Thyroid gland (tissue), 4 donors: ENCODE data around the gene KRT78. TPM values are rescaled to one million over a fixed set of nuclear protein-coding genes. Genes with fewer than 3 reads are reported as not detected.
A peak's percentile ranks its signal among the peaks of the same experiment; 100 is the strongest.

Experiments used
- DNase-seq, 2 donors: peaks; one replicate each; pipeline ENCODE4 v3.0.0-alpha.2; 2019
- H3K27ac ChIP-seq, 3 donors: fragments of 200-600 bp; sonication (generic); 1 replicate in 2 of 3; 2 replicates in 1 of 3; pipeline ENCODE4 v1.5.1; 2016 to 2019; ENCODE audit warnings: mild to moderate bottlenecking in 1 of 3, moderate library complexity in 1 of 3
- H3K27me3 ChIP-seq: fragments of 200-600 bp; sonication (generic); one replicate; pipeline ENCODE4 v1.5.1; 2019
- H3K36me3 ChIP-seq, 2 donors: fragments of 200-600 bp; sonication (generic); one replicate each; pipeline ENCODE4 v1.5.1; 2016 to 2019
- H3K4me1 ChIP-seq, 2 donors: fragments of 200-600 bp; sonication (generic); one replicate each; pipeline ENCODE4 v1.5.1; 2017 to 2019
- H3K4me3 ChIP-seq, 3 donors: fragments of 200-600 bp; sonication (generic); replicated peaks in 1 of 3; 1 replicate in 2 of 3; 2 replicates in 1 of 3; pipeline ENCODE4 v1.5.1; 2016; ENCODE audit warnings: mild to moderate bottlenecking in 1 of 3
- H3K9me3 ChIP-seq: fragments of 200-600 bp; sonication (generic); one replicate; pipeline ENCODE4 v1.5.1; 2017
- CTCF ChIP-seq, 6 experiments: fragments of 200-600 bp in 3 of 6; fragments of 450-650 bp in 3 of 6; sonication (generic) in 3 of 6; IDR thresholded peaks; one replicate each; pipeline ENCODE4 v1.5.1; 2016 to 2019; ENCODE audit warnings: antibody characterized with exemption in 6 of 6, mild to moderate bottlenecking in 2 of 6, inconsistent platforms in 1 of 6, moderate library complexity in 1 of 6
- POLR2A ChIP-seq, 2 donors: fragments of 450-650 bp; IDR thresholded peaks; one replicate each; pipeline ENCODE4 v1.6.1; 2017; ENCODE audit warnings: antibody characterized with exemption in 2 of 2, mild to moderate bottlenecking in 2 of 2, moderate library complexity in 1 of 2
- WGBS, 2 donors: methylation state at CpG; one replicate each; pipeline ENCODE4 v1.1.5; 2017; 5-methylcytosine and 5-hydroxymethylcytosine counted together
- intact Hi-C: fragments of 100-400 bp; cut with DNase I; formaldehyde crosslinking; loops from one replicate; pipeline ENCODE4 v1.15.1; 2023
- total RNA-seq, 4 donors: library from RNA; depleted of rRNA; stranded (reverse); fragments of >200 nt; gene quantifications; one replicate each; pipeline ENCODE4 v1.2.3, GENCODE V29; 2016

Gene KRT78
- total RNA-seq, 4 donors from 2014 or later: 0.40 TPM; not detected in 3

GRCh38 chr12:52865090-52865944 is 16.5 kb upstream of the KRT78 start:
- Histone ChIP-seq H3K27me3 (no peaks in the 10 kb centered on the region), H3K4me1 (peaks cover 0 to 13% of the 10 kb centered on the region in 2 donors), H3K36me3 (no peaks in the 10 kb centered on the region), H3K27ac (no peak overlapping the region), H3K9me3 (no peaks in the 10 kb centered on the region), H3K4me3 (no peak overlapping the region)
- 50 to 72% methylated on average over 9 to 10 of the region's 10 CpGs for whole genome bisulfite sequencing, 2 donors
- intact Hi-C loops: loop anchor here (5.0 kb wide), 1 partner anchor 283 kb away; no protein-coding TSS in a partner anchor
- DNase-seq: peak; percentile 70 to 82
- TF ChIP-seq POLR2A (IDR thresholded peaks at IDR 0.05): no peak
- TF ChIP-seq CTCF (IDR thresholded peaks at IDR 0.05): peak; percentile 61 to 85 (median 80)

GRCh38 chr12:52862023-52862422 is 13.2 kb upstream of the KRT78 start:
- no peaks in the 10 kb centered on the region for H3K27me3 ChIP-seq
- no peak overlapping the region for H3K27ac ChIP-seq
- intact Hi-C loops: no loop called here
- no peak overlapping the region for H3K4me3 ChIP-seq
- TF ChIP-seq CTCF (IDR thresholded peaks at IDR 0.05): no peak
- no peak for TF ChIP-seq POLR2A (IDR thresholded peaks at IDR 0.05)
- no peaks in the 10 kb centered on the region for H3K36me3 ChIP-seq
- no peaks in the 10 kb centered on the region for H3K4me1 ChIP-seq
- no peak for DNase-seq
- 77 to 90% methylated on average over 2 of the region's 2 CpGs for WGBS, 2 donors
- no peaks in the 10 kb centered on the region for H3K9me3 ChIP-seq

- Histone ChIP-seq H3K27ac (no peak overlapping the region), H3K4me3 (no peak overlapping the region), H3K36me3 (no peaks in the 10 kb centered on the region), H3K27me3 (no peaks in the 10 kb centered on the region), H3K4me1 (no peaks in the 10 kb centered on the region), H3K9me3 (no peaks in the 10 kb centered on the region)
- DNase-seq: no peak
- intact Hi-C loops: no loop called here
- TF ChIP-seq CTCF (IDR thresholded peaks at IDR 0.05) (no peak), POLR2A (IDR thresholded peaks at IDR 0.05) (no peak)
- WGBS, 2 donors: 97 to 99% methylated on average over 7 of the region's 7 CpGs
Measured at GRCh38 chr12:52861511-52861910, 12.7 kb upstream of the KRT78 start.

- peak; percentile 12 to 25 for DNase-seq
- intact Hi-C loops: no loop called here
- Histone ChIP-seq H3K4me1 (no peaks in the 10 kb centered on the region), H3K27ac (no peak overlapping the region), H3K27me3 (no peaks in the 10 kb centered on the region), H3K36me3 (no peaks in the 10 kb centered on the region), H3K9me3 (no peaks in the 10 kb centered on the region), H3K4me3 (no peak overlapping the region)
- TF ChIP-seq CTCF (IDR thresholded peaks at IDR 0.05) (no peak), POLR2A (IDR thresholded peaks at IDR 0.05) (no peak)
- WGBS, 2 donors: 58 to 68% methylated on average over 6 of the region's 6 CpGs
Measured at GRCh38 chr12:52860102-52860823, 11.5 kb upstream of the KRT78 start.

- intact Hi-C loops: no loop called here
- no peak for DNase-seq
- Histone ChIP-seq H3K4me3 (no peak overlapping the region), H3K27me3 (no peaks in the 10 kb centered on the region), H3K9me3 (no peaks in the 10 kb centered on the region), H3K4me1 (no peaks in the 10 kb centered on the region), H3K36me3 (no peaks in the 10 kb centered on the region), H3K27ac (no peak overlapping the region)
- TF ChIP-seq POLR2A (IDR thresholded peaks at IDR 0.05) (no peak), CTCF (IDR thresholded peaks at IDR 0.05) (no peak)
- 94 to 96% methylated on average over 3 of the region's 3 CpGs for WGBS, 2 donors
Measured at GRCh38 chr12:52857500-52857899, 8.7 kb upstream of the KRT78 start.
